HUDEP-2 (cell line): ENCODE results near the gene SLC2A13.
A peak's percentile ranks its signal among the peaks of the same experiment; 100 is the strongest.
"Not testable (repeated sequence)": the region's sequence is repeated elsewhere in the genome, so short reads cannot be mapped to it uniquely, and the experiment has no call there.

Experiments
- DNase-seq, 76 experiments: peaks; one replicate each; lab custom pipeline; 2025; ENCODE audit not compliant: unreplicated experiment in 76 of 76; lab: John Stamatoyannopoulos, UW

Gene SLC2A13

GRCh38 chr12:39883411-39883810 lies 222.5 kb downstream of the SLC2A13 start:
- DNase-seq = no peak

GRCh38 chr12:39878753-39879152 lies 227.1 kb downstream of the SLC2A13 start:
- no peak for DNase-seq

DNA sequence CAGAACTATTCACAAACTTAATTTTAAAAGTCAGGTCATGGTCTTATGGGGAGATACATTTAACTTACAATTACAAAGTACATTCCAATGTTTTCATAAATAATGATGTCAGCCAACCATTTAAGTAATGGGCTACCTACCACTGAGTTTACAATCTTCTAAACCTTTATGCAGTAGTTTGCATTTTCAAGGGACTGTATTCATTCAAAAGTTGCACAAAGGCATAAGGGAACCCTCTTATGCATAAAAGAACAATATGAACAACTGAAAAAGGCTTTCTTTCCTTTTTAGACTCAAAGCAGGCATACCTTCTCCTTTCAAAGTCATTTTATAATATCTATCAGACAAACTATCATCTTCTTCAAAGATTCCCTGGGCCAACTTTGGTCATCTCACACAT lies 230.2 kb downstream of the SLC2A13 start:
- no peak for DNase-seq

DNA sequence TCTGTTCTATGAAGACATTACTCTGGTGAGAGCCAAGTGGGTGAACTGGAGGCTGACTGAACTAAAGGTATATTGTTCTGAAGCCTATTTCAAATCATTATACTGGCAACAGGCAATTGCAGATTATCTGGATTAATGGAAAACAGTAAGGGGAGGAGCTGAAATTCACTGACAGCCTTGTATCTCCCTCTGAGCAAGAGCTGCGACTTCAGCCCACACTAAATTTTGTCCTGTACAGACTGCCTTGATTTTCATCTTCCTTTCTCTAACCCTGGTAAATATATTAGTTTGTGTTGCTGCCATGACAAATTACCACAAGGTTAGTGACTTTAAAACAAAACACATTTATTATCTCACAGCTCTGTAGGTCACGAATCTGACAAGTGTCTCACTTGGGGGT lies 231.1 kb downstream of the SLC2A13 start:
- DNase-seq = no peak

GRCh38 chr12:39873065-39873464 lies 232.8 kb downstream of the SLC2A13 start:
- no peak for DNase-seq

GRCh38 chr12:39872425-39872824 lies 233.5 kb downstream of the SLC2A13 start:
- no peak for DNase-seq

- DNase-seq = no peak
Measured at GRCh38 chr12:39868328-39868725, 237.6 kb downstream of the SLC2A13 start.

DNA sequence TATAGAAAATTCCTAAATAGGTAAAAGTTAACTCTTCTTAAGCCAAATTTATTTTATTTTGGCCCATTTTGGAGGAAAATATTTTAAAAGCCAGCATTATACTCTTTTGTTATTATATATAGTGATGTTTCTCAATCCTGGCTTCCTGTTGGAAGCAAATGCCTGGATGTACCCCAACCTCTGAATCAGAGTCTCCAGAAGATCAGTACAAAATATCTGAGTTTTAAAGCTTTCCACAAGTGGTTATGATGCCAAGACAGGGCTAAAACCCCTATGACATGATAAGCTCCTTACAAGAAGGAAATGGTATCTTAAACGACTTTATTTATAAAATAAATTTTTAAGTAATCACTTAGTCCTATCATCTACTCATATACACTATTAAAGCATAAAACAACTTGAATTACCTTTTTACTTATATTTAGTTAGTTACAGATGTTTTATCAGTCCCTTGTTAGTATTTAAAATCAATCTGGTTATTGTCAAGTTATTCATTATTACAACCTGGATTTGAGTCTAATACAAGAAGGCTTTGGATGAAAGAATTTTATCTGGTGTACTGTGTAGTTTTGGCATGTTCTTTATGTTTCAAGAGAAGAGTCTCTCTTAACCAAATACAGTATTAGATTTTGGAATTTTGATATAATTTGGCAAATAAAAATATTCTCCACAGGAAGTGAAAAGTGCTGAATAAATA lies 238.1 kb downstream of the SLC2A13 start:
- no peak for DNase-seq

- no peak for DNase-seq
Measured at GRCh38 chr12:39866135-39866534, 239.7 kb downstream of the SLC2A13 start.

DNA sequence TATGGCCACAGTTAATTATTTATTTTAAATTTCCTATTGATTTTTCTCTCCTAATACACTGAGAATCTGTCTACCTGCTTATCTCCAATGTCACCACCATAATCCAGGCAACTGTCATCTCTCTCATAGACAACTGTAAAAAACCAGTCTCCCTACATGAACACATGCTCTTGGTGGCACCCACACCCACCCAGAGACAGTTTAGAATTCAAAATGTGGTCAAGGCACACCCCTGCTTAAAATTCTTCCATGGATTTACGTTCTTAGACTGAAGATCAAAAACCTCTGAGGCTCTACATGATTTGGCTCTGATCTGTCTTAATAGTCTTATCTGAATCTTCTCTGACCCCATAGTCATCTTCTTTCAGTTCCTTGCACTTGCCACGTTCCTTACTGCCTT lies 245.2 kb downstream of the SLC2A13 start:
- no peak for DNase-seq

DNA sequence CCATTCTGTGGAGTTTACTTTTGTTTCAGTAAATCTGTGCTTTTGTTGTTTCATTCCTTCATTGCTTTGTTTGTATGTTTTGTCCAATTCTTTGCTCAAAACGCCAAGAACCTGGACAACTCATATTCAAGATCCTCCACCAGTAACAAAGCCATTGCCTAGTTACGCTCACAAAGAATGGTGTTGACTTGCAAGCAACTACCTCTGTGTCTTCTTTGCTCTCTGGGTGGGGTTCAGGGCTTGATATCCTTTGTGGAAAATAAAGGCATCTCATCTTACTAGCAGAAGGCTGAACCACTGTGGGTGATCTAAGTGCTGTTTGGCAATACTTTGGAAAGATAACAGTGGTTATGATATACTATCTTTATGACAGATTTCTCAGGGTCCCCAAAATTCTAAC lies 252.9 kb downstream of the SLC2A13 start:
- no peak for DNase-seq

GRCh38 chr12:39852346-39852745 lies 253.5 kb downstream of the SLC2A13 start:
- no peak for DNase-seq

- DNase-seq = not testable (repeated sequence)
Measured at GRCh38 chr12:39848218-39848617, 257.7 kb downstream of the SLC2A13 start.

DNA sequence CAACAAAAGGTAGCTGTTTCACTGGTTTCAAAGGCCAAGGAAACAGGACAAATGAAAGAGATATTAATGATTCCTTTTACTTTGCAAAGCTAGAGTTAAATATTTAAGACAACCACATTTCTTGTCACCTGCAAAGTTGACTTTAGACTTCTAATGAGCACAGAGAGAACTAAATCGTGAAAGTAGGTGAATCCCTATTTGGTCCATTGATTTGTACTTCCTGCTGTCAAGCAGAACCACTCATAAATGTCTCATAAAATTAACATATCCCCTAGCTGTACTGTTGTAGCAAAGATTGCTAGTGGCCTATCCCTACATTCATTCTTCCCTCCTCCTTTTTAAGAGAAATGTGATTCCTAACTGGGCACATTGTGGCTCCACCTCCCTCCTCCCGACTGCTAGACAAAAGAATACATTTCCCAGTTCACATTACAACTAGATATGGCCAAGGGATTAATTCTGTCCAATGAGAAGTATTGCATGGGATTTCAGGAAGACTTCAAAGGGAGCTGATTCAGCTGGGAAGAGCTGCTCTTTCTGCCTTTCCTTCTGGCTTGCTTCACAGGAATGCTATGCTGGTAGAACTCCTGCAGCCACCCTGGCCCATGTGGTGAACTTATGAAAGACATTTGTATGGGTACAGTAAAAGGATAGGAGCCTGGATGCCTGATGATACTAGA lies 258.8 kb downstream of the SLC2A13 start:
- DNase-seq = no peak

GRCh38 chr12:39846304-39846703 lies 259.6 kb downstream of the SLC2A13 start:
- DNase-seq = no peak

- DNase-seq = no peak
Measured at GRCh38 chr12:39840422-39840821, 265.5 kb downstream of the SLC2A13 start.

DNA sequence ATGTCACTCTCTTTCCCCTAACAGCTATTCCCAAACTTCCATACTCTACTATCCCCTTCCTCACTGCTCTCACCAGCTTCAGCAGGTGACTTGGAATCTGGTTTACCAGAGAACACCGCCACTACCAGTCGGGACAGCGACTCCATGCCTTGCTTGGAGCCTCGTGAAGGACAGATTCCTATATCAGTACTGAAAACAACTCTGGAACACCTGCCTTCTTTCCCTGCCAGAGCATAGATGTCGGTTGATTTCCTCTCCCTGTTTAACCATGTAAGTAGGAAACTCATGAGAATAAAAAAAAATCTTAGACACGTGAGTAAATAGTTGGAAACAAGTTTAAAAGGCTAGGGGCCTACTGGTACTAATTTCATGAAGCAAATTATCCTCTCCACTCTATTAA lies 266.8 kb downstream of the SLC2A13 start:
- no peak for DNase-seq

- no peak for DNase-seq
Measured at GRCh38 chr12:39835517-39836489, 270.1 kb downstream of the SLC2A13 start.

GRCh38 chr12:39831587-39832315 lies 274.1 kb downstream of the SLC2A13 start:
- peak in 3 of 76 experiments; percentile 1 to 9 (median 5) for DNase-seq

DNA sequence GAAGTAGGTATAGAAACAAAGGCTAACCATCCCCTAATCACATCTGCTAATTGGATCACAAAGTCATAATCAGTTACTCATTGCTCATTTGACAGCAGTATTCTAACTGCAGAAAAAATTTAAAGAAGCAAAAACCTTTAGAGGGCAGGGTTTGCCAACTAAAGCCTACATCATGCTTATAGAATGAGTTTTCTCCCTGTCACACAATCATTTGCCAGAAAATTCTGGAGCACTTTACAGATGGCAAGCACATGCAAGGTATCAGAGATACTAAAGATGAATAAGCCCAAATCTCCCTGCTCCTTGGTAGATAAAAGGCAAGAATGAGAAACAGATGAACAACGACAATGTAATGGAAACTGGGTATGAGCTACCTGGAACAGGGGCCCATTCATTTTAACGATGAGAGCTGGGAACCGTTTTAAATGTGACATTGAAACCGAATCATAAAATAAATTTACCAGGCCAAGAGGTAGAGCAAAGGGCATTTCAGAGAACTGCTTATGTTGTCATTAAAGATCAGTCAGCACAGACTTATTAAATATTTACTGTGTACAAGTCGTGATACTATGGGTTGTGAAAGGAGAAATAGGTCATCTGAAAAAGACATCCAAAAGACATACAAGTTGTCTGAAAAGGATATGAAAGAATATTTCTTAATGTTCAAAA lies 274.9 kb downstream of the SLC2A13 start:
- DNase-seq = no peak
